Measurements from ENCODE around the gene CRELD2. TPM values are rescaled to one million over a fixed set of nuclear protein-coding genes. Genes with fewer than 3 reads are reported as not detected.

CRELD2 gene
- total and polyA plus RNA-seq, 2 of the 13 experiments (the other 11 are each of a cell fraction or from before 2014, with no cell fraction given) = 17.2 to 44.7 TPM

DNA sequence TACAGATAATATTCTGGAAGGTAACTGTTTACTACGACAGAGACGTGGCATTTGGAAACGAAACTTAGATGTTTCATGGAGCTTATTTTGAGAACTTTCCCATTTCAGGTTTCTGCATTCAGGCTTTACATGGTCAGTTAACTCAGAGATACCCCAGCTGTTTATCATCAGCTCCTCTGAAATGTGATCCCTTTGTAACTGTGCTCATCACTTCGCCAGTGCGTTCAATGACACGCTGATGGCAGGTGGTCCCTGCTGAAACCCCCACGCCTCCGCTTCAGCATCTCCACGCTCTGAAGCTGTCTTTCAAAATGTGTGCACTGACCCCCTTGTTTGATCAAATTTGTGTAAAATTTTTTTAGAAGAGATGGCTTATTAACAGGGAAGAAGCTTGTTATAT, 30.7 kb upstream of the CRELD2 start (continued):
- TF ChIP-seq, protein P1, sequence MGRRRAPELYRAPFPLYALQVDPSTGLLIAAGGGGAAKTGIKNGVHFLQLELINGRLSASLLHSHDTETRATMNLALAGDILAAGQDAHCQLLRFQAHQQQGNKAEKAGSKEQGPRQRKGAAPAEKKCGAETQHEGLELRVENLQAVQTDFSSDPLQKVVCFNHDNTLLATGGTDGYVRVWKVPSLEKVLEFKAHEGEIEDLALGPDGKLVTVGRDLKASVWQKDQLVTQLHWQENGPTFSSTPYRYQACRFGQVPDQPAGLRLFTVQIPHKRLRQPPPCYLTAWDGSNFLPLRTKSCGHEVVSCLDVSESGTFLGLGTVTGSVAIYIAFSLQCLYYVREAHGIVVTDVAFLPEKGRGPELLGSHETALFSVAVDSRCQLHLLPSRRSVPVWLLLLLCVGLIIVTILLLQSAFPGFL (CRISPR knock-in tag; IDR thresholded peaks at IDR 0.05) = no peak
- no peak for TF ChIP-seq ZNF605 (CRISPR knock-in tag; IDR thresholded peaks at IDR 0.05)

- Histone ChIP-seq H3K27me3 (ENCODE audit: control insufficient read depth in 1 of 2, insufficient read depth in 2 of 2, low read length in 2 of 2) (no peaks in the 10 kb centered on the region), H3K9ac (ENCODE audit: insufficient read depth, low read depth, low read length) (no peak overlapping the region), H3K27ac (ENCODE audit: extremely low read length, insufficient read depth, low read length) (no peak overlapping the region), H3K36me3 (replicated peaks in 1 of 2; ENCODE audit: control insufficient read depth in 1 of 2, insufficient read depth in 2 of 2, low read length in 2 of 2) (peaks cover 19 to 50% of the 10 kb centered on the region in 2 experiments), H2AFZ (ENCODE audit: low read length) (no peak overlapping the region), H3K4me1 (ENCODE audit: insufficient read depth, low read length) (no peaks in the 10 kb centered on the region), H3K4me2 (ENCODE audit: low read depth, low read length) (no peak overlapping the region), H3K4me3 (replicated peaks in 1 of 3; ENCODE audit: insufficient read depth in 1 of 3, low read depth in 2 of 3, low read length in 3 of 3) (no peak overlapping the region), H4K20me1 (ENCODE audit: insufficient read depth, low read length) (no peaks in the 10 kb centered on the region), H3K9me3 (ENCODE audit: low read length) (no peaks in the 10 kb centered on the region), H3K79me2 (ENCODE audit: insufficient read depth, low read length) (no peaks in the 10 kb centered on the region)
- FAIRE-seq (no peak), DNase-seq (ENCODE audit: low spot score) (no peak), ATAC-seq (no peak)
- WGBS (ENCODE audit: low lambda C conversion rate) = 98% methylated on average over 5 of the region's 5 CpGs
- ChIA-PET POLR2A (no interaction called here), CTCF (ENCODE audit: low intra/inter-chr PET ratio, low total read pairs) (no interaction called here)
- TF ChIP-seq NPAS2 (CRISPR knock-in tag; IDR thresholded peaks at IDR 0.05; ENCODE audit: borderline replicate concordance) (no peak), IKZF4 (CRISPR knock-in tag; IDR thresholded peaks at IDR 0.05; ENCODE audit: borderline replicate concordance, low read depth, not compliant biosample characterization) (no peak), TAF1 (CRISPR knock-in tag; IDR thresholded peaks at IDR 0.05) (no peak), TEAD3 (CRISPR knock-in tag; optimal IDR thresholded peaks at IDR 0.05; ENCODE audit: borderline replicate concordance) (no peak), CAMTA2 (CRISPR knock-in tag; IDR thresholded peaks at IDR 0.05; ENCODE audit: borderline replicate concordance) (no peak), ZSCAN22 (CRISPR knock-in tag; IDR thresholded peaks at IDR 0.05) (no peak), NR2F2 (IDR thresholded peaks at IDR 0.05; ENCODE audit: borderline replicate concordance, low read depth) (no peak), MAZ (IDR thresholded peaks at IDR 0.05; ENCODE audit: borderline replicate concordance, low read depth, low read length) (no peak), MAZ (CRISPR knock-in tag; IDR thresholded peaks at IDR 0.05; ENCODE audit: low read depth) (no peak), ZNF644 (CRISPR knock-in tag; IDR thresholded peaks at IDR 0.05; ENCODE audit: low read depth) (no peak), ZNF883 (CRISPR knock-in tag; IDR thresholded peaks at IDR 0.05; ENCODE audit: not compliant biosample characterization) (no peak), ZNF253 (CRISPR knock-in tag; IDR thresholded peaks at IDR 0.05; ENCODE audit: borderline replicate concordance) (no peak), SMARCC2 (IDR thresholded peaks at IDR 0.05) (no peak), TMF1 (CRISPR knock-in tag; IDR thresholded peaks at IDR 0.05; ENCODE audit: low read depth) (no peak), CEBPG (CRISPR knock-in tag; IDR thresholded peaks at IDR 0.05) (no peak)
- TF ChIP-seq, protein P2, sequence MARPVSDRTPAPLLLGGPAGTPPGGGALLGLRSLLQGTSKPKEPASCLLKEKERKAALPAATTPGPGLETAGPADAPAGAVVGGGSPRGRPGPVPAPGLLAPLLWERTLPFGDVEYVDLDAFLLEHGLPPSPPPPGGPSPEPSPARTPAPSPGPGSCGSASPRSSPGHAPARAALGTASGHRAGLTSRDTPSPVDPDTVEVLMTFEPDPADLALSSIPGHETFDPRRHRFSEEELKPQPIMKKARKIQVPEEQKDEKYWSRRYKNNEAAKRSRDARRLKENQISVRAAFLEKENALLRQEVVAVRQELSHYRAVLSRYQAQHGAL (CRISPR knock-in tag; IDR thresholded peaks at IDR 0.05; ENCODE audit: not compliant biosample characterization) = no peak
- intact Hi-C loops (cut with micrococcal nuclease; ENCODE audit: unreplicated experiment) (no loop called here), in situ Hi-C loops (cut with HindIII; ENCODE audit: extremely low pct_ligation_motif_present, low pct_unique_long_range_greater_than_20kb) (no loop called here)
- BruUV-seq (replicated peaks) = no TSS peak
Observed at GRCh38 chr22:49889071-49889470, 29.4 kb upstream of the CRELD2 start.

All from HepG2 (cell line).